NCI-H1436 treated with DMSO at 0.1 percent for 48 hours (cell line): ENCODE measurements around the gene PAPOLG.

ENCODE experiments used
- DNase-seq: peaks from one replicate; lab custom pipeline; 2025; lab: John Stamatoyannopoulos, UW

Gene PAPOLG

DNA sequence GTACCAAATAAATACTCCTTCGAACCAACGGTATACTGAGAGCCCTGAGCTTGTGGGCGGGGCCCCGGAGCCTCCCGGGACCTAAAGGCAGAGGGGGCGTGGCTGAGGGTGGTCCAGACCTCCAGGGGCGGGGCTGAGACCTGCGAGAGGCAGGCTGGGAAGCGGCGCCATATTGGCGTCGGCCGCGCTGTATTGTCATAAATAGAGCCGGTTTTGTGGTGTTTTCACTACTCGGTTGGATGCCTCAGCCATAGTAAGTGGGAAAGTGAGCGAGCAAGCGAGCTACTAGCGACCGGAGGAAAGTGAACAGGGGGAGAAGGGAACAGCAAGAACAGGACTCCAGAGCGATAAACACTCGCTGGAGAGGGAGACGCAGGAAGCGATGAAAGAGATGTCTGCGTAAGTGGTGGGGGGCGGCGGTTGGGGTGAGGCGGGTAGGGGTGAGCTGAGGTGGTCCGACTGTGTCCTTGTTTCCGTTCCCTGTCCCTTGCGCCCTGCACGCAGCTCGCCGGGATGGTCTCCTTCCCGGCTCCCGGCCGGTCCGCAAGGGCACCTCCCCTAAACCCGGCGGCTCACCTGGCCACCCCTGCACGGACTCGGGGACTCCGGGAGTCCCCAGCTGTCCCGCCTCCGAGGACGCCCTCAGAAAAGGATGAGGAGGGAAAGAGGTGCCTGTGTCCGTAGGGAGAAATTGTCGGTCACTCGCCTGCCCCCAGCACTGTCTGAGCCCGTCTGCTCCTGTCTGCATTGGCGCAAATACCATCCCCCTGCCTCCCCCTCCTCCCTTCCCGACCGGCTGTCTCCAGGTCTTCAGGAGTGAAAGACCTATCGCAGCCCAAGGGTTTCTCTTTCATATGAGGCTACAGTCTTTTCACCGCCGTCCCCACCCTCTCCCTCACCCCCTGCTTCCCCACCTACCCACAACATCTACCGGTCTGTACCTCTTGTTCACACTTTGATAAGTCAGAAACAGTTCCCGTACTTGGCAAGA, at the start of gene PAPOLG:
PAPOLG (plus strand) TSS at position 172 of the 991 bp plus-strand sequence; CDS start at position 383, 211 bp downstream.
- DNase-seq, result peak; percentile 63

- no peak for DNase-seq
Observed at GRCh38 chr2:60707750-60708371, 48.2 kb upstream of the PAPOLG start.

DNA sequence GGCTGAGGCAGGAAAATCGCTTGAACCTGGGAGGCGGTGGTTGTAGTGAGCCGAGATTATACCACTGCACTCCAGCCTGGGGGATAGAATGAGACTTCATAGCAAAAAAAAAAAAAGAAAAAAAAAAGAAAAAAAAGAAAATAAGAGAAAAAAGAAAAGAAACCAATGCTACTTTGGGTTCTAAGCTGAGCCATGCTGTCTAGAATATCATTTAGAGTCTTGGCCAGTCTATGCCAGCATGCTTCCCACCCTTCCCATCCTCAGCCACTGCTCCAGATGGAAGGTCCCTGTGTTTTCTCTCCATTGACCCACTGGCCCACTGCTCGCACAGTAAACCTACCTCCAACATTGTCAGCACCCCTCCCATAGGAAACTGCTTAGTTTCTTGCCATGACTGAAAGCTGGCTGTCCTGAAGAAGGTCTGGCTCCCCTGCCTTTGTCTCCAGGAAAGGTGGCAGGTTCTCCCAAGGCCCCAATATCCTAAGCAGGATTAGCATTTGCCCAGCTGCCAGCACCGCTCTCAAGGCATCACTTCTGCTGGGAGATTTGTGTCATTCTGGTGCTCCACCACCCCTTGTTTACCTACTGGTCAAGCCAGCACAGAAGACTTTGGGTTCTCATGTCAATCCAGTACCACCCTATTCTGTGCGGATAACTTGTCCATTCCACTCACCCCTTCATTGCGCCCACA, 47.3 kb upstream of the PAPOLG start:
- no peak for DNase-seq

DNA sequence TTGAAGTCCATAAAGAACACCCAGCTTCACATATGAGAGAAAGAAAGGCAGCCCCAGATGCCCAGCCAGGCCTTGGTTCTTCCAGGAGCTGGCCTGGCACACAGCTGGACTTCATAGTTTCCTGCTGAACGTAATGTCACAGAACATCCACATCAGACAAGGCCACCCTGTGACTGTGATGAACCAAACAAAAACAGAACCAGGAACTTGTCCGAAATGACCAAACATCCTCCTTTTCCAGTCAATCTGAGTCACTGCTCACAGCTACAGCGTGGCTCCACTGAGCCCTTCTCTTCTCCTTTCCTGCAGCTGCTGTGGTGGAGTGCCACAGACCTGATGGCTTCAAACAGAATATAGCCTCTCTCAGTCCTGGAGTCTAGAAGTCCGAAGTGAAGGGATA, 45.4 kb upstream of the PAPOLG start:
- no peak for DNase-seq

GRCh38 chr2:60715561-60715960, 40.5 kb upstream of the PAPOLG start:
- no peak for DNase-seq

- no peak for DNase-seq
Observed at GRCh38 chr2:60717691-60718090, 38.4 kb upstream of the PAPOLG start.

- DNase-seq, result no peak
Observed at GRCh38 chr2:60719331-60719730, 36.7 kb upstream of the PAPOLG start.

DNA sequence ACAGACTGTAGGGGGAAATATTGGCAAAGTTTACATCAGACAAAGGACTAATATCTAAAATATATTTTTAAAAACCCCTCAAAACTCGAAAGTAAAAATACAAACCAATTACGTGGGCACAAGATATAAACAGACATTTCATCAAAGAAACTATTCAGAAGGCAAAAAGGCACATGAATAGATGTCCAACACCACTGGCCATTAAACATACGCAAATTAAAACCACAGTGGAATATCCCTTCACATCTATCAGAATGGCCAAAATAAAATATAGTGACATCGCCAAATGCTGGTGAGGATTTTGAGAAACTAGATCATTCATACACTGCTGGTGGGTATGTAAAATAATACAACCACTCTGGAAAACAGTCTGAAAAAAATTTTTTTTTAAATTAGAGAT, 30.6 kb upstream of the PAPOLG start:
- DNase-seq, result no peak

DNA sequence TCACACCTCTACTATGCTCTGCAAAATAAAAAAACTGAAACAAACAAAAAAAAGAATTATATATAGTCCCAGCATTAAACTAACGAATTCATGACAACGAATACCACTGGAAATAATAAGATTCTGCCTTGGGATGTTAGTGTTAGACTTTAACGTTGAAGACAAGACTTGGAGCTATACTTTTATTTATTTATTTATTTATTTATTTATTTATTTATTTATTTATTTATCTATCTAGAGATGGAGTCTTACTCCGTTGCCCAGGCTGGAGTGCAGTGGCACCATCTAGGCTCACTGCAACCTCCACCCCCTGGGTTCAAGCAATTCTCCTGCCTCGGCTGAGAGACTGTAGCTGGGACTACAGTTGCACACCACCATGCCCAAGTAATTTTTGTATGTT, 27.2 kb upstream of the PAPOLG start:
- no peak for DNase-seq

- no peak for DNase-seq
Observed at GRCh38 chr2:60735496-60736250, 20.4 kb upstream of the PAPOLG start.

DNA sequence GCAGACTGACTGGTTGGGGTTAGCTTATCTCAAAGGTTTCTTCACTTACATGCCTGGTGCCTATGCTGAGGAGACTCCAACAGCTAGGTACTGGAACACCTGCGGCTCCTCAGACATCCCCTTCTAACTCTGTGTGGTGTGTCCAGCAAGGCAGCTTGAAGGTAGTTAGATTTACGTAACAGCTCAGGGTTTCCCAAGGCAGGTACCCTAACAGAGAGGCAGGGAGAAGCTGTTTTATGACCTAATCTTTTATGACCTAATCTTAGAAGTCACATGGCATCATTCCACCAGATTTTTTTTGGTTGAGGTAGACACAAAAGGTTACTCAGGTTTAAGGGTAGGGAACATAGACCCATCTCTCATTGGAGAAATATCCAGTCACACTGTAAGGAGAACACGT, 17.4 kb upstream of the PAPOLG start:
- no peak for DNase-seq

- no peak for DNase-seq
Observed at GRCh38 chr2:60739156-60739555, 16.9 kb upstream of the PAPOLG start.

DNA sequence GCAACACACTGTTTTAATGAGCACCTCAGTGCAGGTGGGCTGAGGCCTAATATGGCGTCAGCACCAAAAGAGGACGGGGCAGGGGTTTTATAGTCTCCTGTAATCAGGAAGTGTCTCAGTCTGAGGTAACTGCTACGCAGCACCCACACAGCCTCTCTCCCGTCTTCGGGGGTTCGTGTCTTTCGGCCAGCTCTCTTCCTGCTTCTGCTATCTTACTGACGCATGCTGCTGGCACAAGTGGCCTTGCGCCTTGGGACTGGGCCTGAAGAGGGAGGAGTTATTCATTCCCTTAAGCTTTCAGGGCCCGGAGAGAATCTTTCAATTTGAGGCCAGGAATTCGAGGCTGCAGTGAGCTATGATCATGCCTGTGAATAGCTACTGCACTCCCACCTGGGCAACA, 14.5 kb upstream of the PAPOLG start:
- no peak for DNase-seq

DNA sequence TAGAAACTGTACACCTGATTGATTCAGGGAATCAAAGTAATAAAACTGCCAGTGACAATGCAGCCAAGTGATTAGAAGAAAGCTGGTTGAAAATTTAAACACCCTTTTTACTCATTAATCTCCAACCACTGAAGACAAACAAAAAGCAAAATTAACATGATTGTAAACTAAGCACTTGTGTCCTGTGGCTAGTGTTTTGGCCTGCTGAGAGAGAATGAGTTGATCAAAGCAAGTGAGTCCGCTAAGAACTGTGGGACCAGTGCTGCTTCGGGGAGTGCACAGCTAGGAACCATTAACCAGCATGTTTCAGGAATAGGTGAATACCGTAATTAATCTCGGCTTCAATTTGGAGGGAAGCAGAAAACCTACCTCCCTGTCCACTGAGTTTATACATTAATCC, 13.6 kb upstream of the PAPOLG start:
- no peak for DNase-seq

DNA sequence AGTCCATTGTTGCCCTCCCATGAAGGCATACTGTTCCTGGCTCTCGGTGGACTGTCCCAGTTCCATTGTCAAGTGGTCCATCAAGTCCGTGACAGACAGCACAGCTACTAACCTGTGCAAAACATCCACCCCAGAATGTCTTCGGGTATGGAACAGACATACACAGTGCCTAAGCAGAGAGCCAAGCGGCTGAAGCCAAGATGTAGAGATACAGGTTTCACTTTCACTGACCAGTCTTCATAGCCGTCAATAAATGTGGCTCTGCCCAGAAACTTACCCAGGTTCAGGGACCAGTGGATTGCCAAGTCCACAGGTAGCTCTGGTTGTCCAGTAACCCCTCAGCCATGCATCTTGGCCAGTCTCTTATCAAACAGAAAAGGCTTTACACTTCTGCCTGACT, 10.7 kb upstream of the PAPOLG start:
- DNase-seq, result no peak

- DNase-seq, result no peak
Observed at GRCh38 chr2:60745761-60746160, 10.3 kb upstream of the PAPOLG start.

DNA sequence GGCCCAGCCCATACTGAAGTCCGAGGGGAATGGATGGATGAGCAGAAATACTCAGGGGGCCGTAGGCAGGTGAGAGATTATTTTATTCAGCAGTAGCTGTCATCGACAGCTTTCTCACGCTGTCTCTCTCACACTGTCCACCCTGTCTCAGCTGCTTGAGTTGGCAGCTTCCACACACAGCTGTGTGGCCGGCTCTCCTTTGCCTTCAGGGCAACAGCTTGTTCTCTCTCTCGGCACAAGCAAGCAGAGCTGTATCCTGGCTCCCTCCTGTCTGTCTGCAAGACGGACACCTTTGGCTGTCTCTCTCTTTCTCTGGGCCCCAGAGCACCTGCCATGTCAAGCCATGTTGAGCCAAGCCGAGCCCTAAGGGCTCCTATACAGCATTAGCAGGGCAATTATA, 9.8 kb upstream of the PAPOLG start:
- DNase-seq, result no peak

GRCh38 chr2:60759654-60760053, 3.6 kb downstream of the PAPOLG start:
- no peak for DNase-seq

DNA sequence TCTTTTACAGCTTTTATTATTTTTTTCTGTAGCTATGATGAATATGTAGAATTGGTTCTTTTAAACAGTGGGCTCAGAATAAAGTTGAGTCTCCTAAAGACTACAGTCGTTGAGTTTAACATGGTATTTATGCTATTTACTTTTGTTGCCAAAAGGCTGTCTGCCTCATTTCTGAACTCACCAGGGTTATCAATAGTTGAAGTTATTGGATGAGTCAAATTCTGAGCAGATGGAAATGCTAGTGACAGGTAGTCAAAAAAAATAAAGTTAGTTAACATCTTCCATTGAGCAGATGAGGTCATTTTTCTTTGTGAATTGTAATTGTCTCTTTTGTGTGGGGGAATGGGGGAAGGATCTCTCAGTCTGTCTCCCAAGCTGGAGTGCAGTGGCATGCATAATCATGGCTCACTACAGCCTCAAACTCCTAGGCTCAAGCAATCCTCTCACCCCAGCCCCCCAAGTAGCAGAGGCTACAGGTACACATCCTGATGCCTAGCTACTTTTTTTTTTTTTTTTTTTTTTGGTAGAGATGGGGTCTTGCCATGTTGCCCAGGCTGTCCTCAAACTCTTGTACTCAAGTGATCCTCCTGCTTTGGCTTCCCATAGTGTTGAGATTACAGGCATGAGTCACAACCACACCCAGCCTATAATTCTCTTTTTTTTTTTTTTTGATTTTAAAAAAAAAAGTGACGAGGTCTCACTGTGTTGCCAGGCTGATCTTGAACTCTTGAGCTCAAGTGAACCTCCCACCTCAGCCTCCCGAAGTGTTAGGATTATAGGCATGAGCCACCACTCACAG, 8.9 kb downstream of the PAPOLG start:
- DNase-seq, result no peak

- DNase-seq, result no peak
Observed at GRCh38 chr2:60766283-60766682, 10.2 kb downstream of the PAPOLG start.

GRCh38 chr2:60771508-60771907, 15.4 kb downstream of the PAPOLG start:
- DNase-seq, result no peak
